Heart left ventricle (tissue), 13 donors: ENCODE results near the gene KRTAP4-9.

Source experiments
- CTCF ChIP-seq, 12 donors: fragments of 200-600 bp; sonication (generic) in 4 of 12; IDR thresholded peaks; one replicate each; pipeline versions ENCODE4 v1.5.0 to v1.8.0; 2018 to 2022; ENCODE audit warnings: antibody characterized with exemption in 12 of 12, mild to moderate bottlenecking in 5 of 12
- POLR2A ChIP-seq, 2 donors: fragments of 450-650 bp; IDR thresholded peaks; one replicate each; pipeline ENCODE4 v1.6.1; 2017; ENCODE audit warnings: antibody characterized with exemption in 2 of 2, mild to moderate bottlenecking in 2 of 2, moderate library complexity in 2 of 2
- donor health status: ischemic (EF 13 %, LVEDD 7.1; RV severe dilation, severe dysfunction).
- donor health status: DM: no; HTN: yes; CAD: no.
- donor health status: DM: no; HTN: no; CAD: no.
- donor health status: ischemic (EF 25% LVEDD 6.9; RV normal size, moderate dysfunction).
- donor health status: ischemic (EF 25% LVEDD 5.7; RV mildly dilated, moderate dysfunction).
- donor health status: ischemic (EF 35%, LVEDD 5.7; RV mildly dilated, moderate dysfunction).
- donor health status: nonischemic (EF 11% LVEDD 7.7; RV severe dilation, severe dysfunction).
- donor health status: DM: yes; HTN: yes; CAD: no.
- donor health status: PGD.
- donor health status: ischemic (EF 29% LVEDD 5.4; RV normal size, mild dysfunction).
- donor health status: nonischemic (EF 23%, LVEDD 6.1; RV moderate dilation, normal function).

GRCh38 chr17:41111151-41111885 is 6.1 kb downstream of the KRTAP4-9 start:
- no peak for TF ChIP-seq POLR2A (IDR thresholded peaks at IDR 0.05)
- TF ChIP-seq CTCF (IDR thresholded peaks at IDR 0.05), result no peak
